Astrocyte (in vitro differentiated cells and primary cell): Measurements from ENCODE around the gene TSPAN4.

Source experiments
- EZH2 ChIP-seq: IDR thresholded peaks from 2 replicates; pipeline ENCODE4 v1.6.1; 2012; ENCODE audit warnings: mild to moderate bottlenecking, low read length, inconsistent platforms; ENCODE audit not compliant: insufficient read depth
- TF ChIP-seq, protein P1 (sequence below): IDR thresholded peaks from 2 replicates; pipeline ENCODE4 v1.5.1; 2011; ENCODE audit warnings: low read depth, mild to moderate bottlenecking, inconsistent platforms, low read length, moderate library complexity; ENCODE audit not compliant: insufficient read depth

DNA sequence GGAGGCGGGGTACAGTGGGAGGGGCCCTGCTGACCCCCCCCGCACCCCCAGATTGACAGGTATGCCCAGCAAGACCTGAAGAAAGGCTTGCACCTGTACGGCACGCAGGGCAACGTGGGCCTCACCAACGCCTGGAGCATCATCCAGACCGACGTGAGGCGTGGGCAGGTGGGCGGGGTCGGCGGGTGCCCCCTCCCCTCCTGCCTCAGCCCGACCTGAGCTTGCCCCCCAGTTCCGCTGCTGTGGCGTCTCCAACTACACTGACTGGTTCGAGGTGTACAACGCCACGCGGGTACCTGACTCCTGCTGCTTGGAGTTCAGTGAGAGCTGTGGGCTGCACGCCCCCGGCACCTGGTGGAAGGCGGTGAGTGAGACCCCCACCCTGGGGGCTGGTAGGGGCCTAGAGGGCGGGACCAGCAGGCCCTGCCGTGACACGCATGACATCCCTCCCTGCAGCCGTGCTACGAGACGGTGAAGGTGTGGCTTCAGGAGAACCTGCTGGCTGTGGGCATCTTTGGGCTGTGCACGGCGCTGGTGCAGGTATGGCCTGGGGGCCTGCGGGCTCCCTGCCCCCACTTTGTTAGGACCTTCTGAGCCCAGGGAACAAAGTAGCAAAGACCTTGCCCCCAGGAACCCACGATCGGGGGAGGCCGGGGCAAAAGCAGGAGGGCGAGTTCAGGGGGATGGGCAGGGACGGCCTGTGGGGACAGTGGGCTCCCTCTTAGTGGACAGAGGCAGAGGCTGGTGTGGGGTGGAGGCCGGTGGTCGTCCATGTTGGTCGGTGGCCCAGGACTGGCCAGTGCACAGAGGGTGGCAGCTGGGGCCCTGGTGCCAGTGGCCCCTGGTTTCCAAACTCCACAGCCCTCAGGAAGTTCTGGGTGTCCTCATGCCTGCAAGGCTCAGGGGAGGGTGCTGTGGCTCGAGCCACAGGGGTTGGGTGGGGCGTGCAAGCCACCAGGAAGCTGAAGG is 23.1 kb downstream of the TSPAN4 start:
- TF ChIP-seq, protein P1, sequence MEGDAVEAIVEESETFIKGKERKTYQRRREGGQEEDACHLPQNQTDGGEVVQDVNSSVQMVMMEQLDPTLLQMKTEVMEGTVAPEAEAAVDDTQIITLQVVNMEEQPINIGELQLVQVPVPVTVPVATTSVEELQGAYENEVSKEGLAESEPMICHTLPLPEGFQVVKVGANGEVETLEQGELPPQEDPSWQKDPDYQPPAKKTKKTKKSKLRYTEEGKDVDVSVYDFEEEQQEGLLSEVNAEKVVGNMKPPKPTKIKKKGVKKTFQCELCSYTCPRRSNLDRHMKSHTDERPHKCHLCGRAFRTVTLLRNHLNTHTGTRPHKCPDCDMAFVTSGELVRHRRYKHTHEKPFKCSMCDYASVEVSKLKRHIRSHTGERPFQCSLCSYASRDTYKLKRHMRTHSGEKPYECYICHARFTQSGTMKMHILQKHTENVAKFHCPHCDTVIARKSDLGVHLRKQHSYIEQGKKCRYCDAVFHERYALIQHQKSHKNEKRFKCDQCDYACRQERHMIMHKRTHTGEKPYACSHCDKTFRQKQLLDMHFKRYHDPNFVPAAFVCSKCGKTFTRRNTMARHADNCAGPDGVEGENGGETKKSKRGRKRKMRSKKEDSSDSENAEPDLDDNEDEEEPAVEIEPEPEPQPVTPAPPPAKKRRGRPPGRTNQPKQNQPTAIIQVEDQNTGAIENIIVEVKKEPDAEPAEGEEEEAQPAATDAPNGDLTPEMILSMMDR: no peak
- TF ChIP-seq EZH2: no peak
